Esophagus mucosa (tissue), 1 donor: ENCODE results near the gene LIPT2. TPM values are rescaled to one million over a fixed set of nuclear protein-coding genes. Genes with fewer than 3 reads are reported as not detected.

Experiments
- ATAC-seq: fragments of 200-7000 bp; cut with Tn5 transposase; one replicate; pipeline ENCODE4 v1.9.1; 2020
- total RNA-seq: library from RNA; stranded (reverse); gene quantifications from one replicate; pipeline ENCODE4 v1.2.4, GENCODE V29; 2023
- donor health status: DM: yes; HTN: yes; CAD: no.

The LIPT2 gene
- total RNA-seq, 1 donor from 2014 or later: 2.4 TPM

GRCh38 chr11:74494916-74495315, 1.4 kb upstream of the LIPT2 start:
- ATAC-seq: no peak

GRCh38 chr11:74493791-74494630, 487 bp upstream of the LIPT2 start:
- ATAC-seq: no peak

- no peak for ATAC-seq
Measured at GRCh38 chr11:74492084-74492483, 1.4 kb downstream of the LIPT2 start.

GRCh38 chr11:74490941-74491340, 2.6 kb downstream of the LIPT2 start:
- no peak for ATAC-seq

GRCh38 chr11:74487875-74488274, 5.6 kb downstream of the LIPT2 start:
- ATAC-seq: no peak

- no peak for ATAC-seq
Measured at GRCh38 chr11:74485868-74486267, 7.7 kb downstream of the LIPT2 start.

GRCh38 chr11:74480688-74481417, 12.7 kb downstream of the LIPT2 start:
- ATAC-seq: no peak

GRCh38 chr11:74479732-74480123, 13.8 kb downstream of the LIPT2 start:
- no peak for ATAC-seq

- no peak for ATAC-seq
Measured at GRCh38 chr11:74478877-74479731, 14.4 kb downstream of the LIPT2 start.

GRCh38 chr11:74476536-74476935, 17.0 kb downstream of the LIPT2 start:
- no peak for ATAC-seq

GRCh38 chr11:74474316-74474715, 19.2 kb downstream of the LIPT2 start:
- ATAC-seq: no peak

GRCh38 chr11:74473382-74474173, 19.9 kb downstream of the LIPT2 start:
- ATAC-seq: no peak

- ATAC-seq: no peak
Measured at GRCh38 chr11:74471668-74472429, 21.7 kb downstream of the LIPT2 start.

- ATAC-seq: no peak
Measured at GRCh38 chr11:74471037-74471436, 22.5 kb downstream of the LIPT2 start.

- no peak for ATAC-seq
Measured at GRCh38 chr11:74470526-74470925, 23.0 kb downstream of the LIPT2 start.

- ATAC-seq: no peak
Measured at GRCh38 chr11:74468936-74469335, 24.6 kb downstream of the LIPT2 start.

- ATAC-seq: no peak
Measured at GRCh38 chr11:74468521-74468920, 25.0 kb downstream of the LIPT2 start.

- ATAC-seq: no peak
Measured at GRCh38 chr11:74468058-74468457, 25.5 kb downstream of the LIPT2 start.

GRCh38 chr11:74466916-74467885, 26.3 kb downstream of the LIPT2 start, which contains the start of gene KCNE3:
KCNE3 (minus strand) TSS chr11:74467549; CDS start chr11:74457563, 9,986 bp downstream.
- ATAC-seq: peak; percentile 51

- ATAC-seq: no peak
Measured at GRCh38 chr11:74465291-74465708, 28.2 kb downstream of the LIPT2 start.
